NT2/D1 (cell line): ENCODE data around the gene QSOX2.

Experiments used
- SUZ12 ChIP-seq: IDR thresholded peaks from 2 replicates; pipeline ENCODE4 v1.6.1; 2011; ENCODE audit not compliant: insufficient read length, insufficient read depth; ENCODE audit errors: extremely low read depth
- YY1 ChIP-seq: IDR thresholded peaks from 2 replicates; pipeline ENCODE4 v1.6.1; 2011; ENCODE audit not compliant: insufficient read length, insufficient read depth
- ZNF274 ChIP-seq: IDR thresholded peaks from 2 replicates; pipeline ENCODE4 v1.6.1; 2011; ENCODE audit warnings: mild to moderate bottlenecking, low read depth, low read length

- no peak for TF ChIP-seq SUZ12
- TF ChIP-seq ZNF274 = no peak
- no peak for TF ChIP-seq YY1
Observed at GRCh38 chr9:136287960-136288753, 42.5 kb upstream of the QSOX2 start.
